Caki2 (cell line): ENCODE measurements around the gene ADAMTS17. TPM values are rescaled to one million over a fixed set of nuclear protein-coding genes. Genes with fewer than 3 reads are reported as not detected.

Source experiments
- DNase-seq: peaks from one replicate; pipeline ENCODE4 v3.0.0-alpha.2; 2015; ENCODE audit warnings: low read depth
- in situ Hi-C: cut with HindIII; loops from 2 replicates; pipeline ENCODE4 v1.10.0; 2016; ENCODE audit warnings: low sequenced_read_pairs, low pct_unique_long_range_greater_than_20kb, mixed read lengths
- total RNA-seq: library from RNA; depleted of rRNA; stranded (reverse); fragments of >200 nt; shearing (Covaris generic); gene quantifications from 2 replicates; pipeline ENCODE4 v1.2.3, GENCODE V29; 2014; ENCODE audit warnings: low replicate concordance

The ADAMTS17 gene
- total RNA-seq, 1 experiment from 2014 or later, result not detected

DNA sequence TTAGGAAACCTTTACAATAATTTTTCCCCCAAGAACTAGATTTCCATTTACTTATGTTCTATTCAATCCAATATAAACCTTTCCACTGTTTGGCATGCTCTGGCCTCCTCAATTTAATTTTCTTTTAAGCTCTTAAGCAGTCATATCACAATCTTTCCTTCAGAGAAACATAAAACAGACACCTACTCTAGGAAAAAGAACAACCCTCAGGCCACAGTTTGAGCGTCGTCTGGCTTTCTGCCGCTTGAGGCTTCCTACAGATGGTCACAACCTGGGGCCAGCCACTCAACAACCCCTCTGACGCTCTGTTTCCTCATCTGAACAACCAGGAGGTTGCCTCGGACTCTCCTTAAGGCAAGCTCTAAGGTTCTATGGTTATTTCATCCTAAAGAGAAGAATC is 143.3 kb downstream of the ADAMTS17 start:
- in situ Hi-C loops, result no loop called here

DNA sequence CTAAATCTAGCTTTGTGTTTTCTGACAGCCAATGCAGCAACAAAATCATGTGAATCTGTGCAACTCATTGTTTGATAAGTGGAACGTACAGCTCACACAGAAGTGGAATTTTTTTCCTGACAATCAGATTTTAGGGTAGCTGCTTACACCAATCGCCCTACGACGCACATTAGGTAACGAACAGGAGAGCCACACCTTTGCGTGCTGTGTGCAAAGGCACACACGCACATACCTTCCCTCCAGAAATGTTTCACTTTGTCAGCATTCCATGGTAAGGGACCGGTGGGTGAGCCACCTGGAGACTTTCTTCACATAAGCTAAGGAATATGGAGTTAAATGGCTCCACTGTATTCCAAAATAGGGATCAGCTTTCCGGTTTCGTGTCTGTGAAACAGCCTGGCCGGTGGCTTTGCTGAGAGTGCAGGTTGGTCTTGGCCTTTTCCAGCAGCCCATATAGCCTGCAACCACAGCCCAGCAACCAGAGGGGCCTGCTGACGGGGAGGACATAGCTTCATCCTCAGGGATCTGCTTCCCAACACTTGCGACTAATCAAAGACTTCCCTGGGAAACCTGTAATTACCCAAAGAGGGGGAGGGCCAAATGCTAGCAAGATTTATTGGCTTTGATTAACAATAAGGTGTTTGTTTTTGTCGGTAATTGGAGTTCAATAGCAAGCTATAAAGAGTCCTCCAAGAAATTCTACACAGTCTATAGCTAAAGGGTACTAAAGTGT is 145.3 kb downstream of the ADAMTS17 start:
- in situ Hi-C loops, result no loop called here
- no peak for DNase-seq

More for the DNA sequence above, 143.3 kb downstream of the ADAMTS17 start:
- DNase-seq, result no peak

DNA sequence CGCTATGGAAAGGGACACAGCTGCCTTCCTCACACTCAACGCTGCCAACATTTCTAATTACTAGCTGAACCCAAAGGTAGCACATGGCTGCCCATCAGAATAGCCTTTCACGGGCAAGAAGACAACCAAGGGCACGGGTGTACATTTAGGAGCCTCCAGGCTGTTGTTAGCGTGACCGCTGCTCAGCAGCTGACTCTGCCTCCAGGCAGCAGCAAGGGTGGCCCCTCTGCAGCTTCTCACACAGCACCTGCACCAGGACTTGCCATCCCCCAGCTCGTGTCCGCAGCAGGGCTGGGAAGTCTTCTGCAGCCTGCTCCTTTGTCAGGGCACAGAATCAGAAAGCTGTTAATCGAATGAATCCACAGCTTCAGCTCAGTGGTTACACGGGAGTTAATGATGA is 146.8 kb downstream of the ADAMTS17 start:
- no peak for DNase-seq
- in situ Hi-C loops, result no loop called here

DNA sequence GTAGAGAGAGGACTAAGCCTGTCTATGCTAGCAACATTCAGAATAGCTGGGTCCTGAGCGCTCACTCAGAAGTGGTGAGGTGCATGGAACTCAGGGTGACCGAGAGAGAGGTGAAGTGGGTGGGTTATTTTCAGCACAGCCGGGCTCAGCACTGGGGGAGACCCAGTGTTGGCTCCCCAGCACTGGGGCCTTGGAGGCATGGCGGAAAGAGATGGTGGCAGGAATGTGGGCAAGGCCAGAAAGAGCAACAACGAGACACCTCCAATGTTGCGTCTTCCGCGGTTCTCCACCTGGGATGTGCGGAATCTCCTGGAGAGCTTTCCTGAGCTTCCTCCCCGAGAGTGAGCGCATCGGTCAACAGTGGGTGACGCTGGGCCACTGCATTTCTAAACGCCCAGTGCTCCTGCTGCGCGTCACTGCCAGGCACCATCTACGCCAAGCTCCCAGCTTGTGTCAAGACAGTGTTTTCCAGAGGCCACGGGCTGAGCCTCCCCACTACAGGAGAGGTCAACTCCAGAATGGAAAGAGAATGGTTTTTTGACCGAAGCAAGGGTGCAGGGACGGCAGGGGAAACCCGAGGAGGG is 148.4 kb downstream of the ADAMTS17 start:
- no peak for DNase-seq
- in situ Hi-C loops, result no loop called here

DNA sequence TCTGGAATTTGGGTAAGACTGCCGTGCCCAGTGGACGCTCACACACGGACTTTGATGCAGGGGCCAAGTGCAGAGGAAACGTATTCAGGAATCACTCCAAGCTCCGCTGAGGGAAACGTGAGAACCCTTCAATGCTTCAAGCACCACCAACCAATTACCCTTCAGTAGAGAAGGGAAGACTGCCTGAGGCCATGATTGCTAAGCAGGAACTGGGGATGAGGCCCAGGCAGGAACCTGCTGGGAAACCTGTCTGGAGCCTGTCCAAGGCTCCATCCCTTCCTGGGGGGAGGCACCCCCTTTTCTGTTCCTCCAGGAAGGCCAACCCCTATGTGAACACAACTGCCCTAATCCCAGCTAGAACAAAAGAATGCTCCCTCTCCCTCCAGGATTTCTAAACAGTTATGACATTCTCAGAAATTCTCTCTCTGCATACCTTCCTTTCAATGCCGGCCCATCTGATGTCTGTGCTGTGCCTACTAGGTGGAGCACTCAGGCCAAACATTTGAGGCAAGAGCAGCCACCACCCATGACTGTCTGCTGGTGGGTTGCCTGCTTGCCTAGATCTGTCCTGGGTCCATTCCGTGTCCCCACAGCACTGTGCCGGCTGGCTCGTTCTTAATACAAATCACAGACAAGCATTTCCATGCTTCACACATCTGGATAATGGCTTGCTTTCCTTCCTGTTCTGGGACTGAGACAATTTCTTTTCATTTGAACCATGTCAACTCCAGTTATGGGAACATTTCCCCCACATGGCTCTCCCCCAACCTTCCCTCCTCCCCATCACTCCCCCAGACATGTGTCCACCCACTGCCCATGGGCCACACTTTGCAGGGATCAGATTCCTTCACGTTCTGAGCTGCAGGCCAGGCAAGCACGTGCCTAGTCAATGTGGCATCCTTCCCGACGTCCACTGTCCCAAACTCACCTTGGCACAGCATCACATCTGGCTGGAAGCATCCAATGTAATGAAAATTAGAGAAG is 149.4 kb downstream of the ADAMTS17 start:
- no peak for DNase-seq
- in situ Hi-C loops, result no loop called here

DNA sequence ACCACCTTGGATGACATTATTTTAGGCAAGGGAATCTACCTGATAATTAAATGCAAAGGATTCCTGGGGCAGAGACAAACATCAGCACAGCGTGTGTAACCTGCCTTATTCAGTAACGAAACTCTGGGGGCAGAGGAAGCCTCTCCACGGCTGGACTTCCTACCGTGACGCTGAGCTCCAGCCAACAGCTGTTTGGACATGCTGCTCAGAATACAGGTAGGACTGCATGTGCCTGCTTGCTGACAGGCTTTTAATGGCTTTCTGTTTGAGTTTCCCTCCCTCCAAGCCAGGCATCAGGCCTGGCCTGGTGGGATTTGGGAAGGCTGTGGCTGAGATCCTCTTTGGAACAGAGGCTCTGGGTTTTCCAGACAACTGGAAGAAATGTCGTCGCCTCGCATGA is 150.6 kb downstream of the ADAMTS17 start:
- in situ Hi-C loops, result no loop called here
- DNase-seq, result no peak

DNA sequence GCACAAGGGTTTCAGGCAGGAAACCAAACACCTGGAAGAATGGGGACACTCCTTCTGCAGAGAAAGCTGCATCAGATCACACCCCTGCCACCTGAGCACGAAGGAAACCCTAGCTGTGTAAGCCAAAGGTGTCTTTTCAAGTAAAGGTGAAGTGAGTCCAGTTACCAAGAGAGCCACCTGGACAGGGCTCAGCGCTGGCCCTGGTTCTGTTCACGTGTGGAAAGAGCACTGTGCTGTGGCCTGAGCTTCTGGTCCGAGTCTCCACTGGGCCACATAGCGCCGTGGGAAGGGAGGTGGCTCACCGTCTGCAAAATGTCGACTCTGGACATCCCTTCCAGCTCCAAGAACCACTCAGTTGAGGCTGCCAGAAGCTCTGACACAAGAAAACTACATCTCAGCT is 151.1 kb downstream of the ADAMTS17 start:
- no peak for DNase-seq
- in situ Hi-C loops, result no loop called here

DNA sequence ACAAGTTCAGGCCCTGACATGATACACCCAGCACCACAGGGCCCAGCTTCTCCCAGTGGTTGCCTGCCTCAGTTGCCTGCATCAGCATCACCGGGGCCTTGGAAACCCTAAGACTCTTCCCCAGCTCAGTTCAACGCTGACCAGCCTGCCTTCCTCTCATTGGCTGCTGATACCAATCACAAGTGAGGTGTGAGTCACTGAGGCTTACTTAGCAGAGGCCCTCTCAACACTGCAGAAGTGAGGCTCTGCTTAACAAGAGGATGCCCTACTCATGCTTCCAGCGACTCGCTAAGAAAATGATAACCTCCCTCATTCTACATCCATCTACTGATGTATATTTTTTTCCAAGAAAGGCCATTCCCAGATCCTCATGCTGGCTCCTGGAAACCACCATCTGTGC is 151.9 kb downstream of the ADAMTS17 start:
- in situ Hi-C loops, result no loop called here
- no peak for DNase-seq

DNA sequence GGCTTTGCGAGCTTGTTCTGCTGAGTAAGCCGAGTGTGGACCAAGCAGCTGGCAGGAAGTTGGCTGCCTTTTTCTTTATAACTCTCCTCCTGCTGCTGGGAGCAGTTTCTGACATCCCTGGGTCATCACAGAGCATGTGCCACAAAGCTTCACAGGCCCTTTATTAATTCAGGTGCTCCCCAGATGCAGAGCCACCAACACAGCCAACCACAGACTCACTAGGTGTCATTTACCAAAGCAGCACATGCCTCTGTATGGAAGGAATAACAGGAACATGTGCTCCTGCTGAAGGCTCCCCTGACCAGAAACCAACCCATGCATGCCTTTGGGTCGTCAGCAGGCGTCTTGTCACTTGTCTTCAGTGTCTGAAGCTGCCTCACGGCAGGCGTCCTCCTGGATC is 152.5 kb downstream of the ADAMTS17 start:
- in situ Hi-C loops, result no loop called here
- DNase-seq, result no peak

DNA sequence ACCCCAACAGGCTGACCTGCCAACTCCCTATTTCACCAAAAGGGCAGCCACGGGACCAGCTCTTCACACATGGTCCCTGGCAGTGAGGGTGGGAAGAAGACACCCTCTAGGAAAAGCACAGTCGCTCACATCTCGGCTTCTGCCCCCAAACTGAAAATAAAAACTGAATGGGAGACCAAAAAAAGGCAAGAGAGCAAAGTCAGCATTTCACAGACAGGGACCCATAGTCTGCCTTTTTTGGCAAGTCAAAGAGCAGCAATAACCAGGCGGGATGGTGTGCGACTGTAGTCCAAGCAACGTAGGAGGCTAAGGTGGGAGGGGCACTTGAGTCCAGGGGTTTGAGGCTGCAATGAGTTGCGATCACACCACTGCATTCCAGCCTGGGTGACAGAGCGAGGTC is 154.1 kb downstream of the ADAMTS17 start:
- DNase-seq, result no peak
- in situ Hi-C loops, result no loop called here

DNA sequence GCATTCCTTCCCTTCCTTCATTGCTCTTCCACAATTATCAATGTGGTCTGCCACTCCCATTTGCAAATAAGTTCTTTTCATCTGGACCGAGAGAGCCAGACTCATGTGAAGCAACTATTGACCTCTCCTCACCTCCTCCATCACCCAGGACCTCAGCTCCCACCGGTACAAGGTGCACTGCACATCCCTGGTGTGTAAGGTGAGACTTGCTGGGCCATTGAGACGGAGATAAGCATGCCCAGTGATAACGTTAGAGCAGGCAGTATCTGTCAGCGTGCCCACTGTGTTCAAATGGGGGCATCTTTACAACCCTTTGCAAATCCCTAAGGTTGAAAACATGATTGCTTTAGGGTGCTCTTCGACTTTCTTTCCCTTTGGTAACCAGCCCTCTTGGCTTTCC is 154.8 kb downstream of the ADAMTS17 start:
- no peak for DNase-seq
- in situ Hi-C loops, result no loop called here

DNA sequence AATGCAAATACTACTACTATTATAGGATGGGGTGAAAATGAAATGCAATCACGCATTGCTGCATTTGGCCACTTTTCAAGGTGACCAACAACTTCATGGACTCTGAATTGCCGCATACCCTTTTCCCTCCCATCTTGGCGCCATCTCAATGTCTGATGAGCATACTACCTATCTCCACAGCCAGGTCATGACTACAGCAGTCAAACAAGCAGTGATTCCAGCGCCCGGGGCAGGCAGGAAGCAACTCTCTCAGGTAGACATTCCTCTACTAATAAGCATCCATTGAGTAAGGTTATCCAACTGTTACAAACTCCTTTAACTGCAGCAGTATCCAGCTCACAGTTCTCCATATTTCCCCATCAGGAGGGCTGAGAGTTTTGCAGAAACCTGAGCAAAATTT is 155.4 kb downstream of the ADAMTS17 start:
- no peak for DNase-seq
- in situ Hi-C loops, result no loop called here

DNA sequence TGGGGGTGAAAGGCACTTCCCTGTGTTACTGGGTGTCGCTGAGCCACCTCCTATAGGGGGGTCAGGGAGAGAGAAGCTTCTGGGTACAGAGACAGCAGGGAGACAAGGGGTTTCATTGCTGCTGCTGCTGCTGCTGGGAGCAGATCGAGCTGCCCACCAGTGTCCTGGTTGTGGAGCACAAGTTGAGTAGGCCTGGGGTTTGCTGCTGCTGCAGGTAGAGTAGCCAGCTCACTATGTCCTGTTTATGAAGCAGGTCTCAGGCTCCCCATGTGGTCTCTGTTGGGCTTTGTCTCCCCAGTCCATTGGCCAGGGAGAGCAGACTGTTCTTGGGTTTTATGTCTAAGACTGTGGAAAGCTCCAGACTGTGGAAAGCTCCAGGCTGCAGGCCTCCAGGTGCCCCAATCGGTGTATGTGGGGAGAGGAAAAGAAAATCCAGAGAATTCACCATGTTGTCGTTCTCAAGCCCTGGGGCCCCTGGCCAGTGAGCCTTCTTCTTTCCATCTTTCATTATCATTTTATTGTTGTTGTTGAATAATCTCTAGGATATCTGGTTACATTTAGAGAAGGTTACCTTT is 157.8 kb downstream of the ADAMTS17 start:
- DNase-seq, result no peak
- in situ Hi-C loops, result no loop called here

DNA sequence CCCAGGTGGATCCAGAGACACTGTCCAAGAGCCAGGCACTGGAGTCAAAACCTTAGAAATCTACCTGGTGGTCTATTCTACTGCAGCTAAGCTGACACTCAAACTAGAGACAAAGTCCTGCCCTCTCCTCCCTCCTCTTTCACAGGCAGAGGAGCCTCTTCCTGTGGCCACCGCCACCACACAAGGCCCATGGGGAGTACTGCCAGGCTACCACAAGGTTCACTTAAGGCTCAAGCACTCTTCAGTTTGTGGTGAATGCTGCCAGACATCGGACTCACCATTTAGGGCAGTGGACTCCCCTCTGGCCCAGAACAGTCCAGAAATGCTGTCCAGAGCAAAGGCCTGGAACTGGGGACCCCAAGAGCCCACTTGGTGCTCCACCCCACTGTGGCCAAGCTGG is 160.9 kb downstream of the ADAMTS17 start:
- no peak for DNase-seq
- in situ Hi-C loops, result no loop called here

DNA sequence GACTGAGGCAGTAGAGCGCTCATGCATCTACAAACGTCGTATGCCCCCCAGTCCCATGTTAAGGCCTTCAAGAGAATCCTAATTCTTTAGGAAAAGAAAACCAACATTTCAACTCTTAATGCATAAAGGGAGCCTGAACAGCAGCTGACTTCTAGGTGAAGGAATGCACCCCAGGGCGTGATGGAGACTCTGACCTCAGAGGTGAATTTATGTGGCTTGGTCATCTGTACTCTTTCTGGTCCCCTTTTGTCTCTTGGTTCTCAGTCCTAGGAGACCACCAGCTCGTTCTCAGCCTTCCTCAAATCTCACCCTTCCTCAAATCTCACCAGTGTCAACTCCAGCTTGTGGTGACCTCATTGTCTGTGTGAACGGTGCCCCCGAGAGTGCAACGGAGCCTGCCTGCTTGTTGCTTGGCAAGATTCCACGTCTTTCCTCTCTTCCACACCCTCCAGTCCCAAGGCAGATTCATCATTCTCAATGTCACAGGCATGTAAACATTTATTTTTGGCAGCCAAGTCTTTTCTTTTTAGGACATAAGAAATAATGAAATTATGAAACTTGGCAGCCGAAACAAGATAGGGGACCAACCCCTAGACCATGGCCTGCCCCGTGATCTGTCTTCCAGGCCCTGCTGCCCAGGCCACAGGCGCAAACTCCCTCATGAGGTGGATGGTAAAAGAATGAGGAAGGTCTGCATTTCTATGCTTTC is 166.2 kb downstream of the ADAMTS17 start:
- no peak for DNase-seq
- in situ Hi-C loops, result no loop called here

DNA sequence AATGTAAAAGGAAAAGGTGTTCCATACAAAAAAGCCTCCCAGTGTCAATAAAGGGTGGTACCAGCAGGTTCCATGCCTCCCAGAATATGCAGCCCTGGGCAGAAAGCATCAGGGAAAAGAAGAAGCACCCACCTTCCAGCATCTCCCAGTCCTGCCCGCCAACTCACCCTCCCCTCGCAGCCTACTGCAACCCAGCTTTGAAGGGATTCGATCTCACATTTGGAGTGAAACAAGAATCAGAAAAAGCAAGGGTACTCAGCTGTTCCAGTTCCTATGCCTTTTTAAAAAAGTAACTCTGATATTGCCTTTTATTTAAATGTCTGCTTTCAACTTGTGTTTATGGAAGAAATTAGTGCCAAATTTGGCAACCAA is 166.9 kb downstream of the ADAMTS17 start:
- in situ Hi-C loops, result no loop called here
- DNase-seq, result no peak

DNA sequence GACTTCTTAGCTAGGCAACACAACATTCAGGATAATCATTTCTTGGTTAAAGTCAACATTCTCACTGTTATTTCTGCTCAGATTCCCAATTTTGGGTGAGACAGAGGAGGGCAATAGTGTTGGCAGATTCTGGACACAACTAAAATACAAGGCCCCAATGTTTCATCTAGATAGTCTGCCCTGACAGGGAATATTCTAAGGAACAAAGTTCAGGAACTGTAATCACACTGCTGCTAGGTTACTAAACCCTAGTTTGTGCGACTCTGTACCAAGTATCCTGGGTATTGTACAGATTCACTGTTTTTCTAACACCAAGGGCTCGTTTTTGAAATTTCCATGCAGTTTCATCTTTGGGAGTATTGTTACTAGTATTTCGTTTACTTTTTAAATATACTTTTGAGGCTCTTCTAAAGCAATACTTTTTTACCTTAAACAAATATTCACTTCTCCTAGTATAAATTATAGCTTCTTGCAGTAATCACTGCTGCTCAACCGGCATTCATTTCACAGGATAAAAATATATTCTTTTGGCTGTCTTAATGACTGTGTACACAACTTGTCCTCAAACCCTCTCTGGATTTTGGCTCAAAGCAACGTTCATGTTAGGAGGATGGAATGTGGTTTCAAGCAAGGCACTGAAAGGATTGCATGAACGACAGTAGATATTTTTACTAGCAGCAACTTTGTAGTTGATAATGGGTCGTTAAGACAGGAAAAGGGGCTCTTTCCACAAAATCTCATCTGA is 167.4 kb downstream of the ADAMTS17 start:
- in situ Hi-C loops, result no loop called here
- no peak for DNase-seq
